GM18505 (cell line): ENCODE measurements around the gene PTPN18.
"Not testable (repeated sequence)": the region's sequence is repeated elsewhere in the genome, so short reads cannot be mapped to it uniquely, and the experiment has no call there.

ENCODE experiments used
- ATAC-seq: cut with Tn5 transposase; IDR thresholded peaks from one replicate; pipeline ENCODE4 v1.9.1; 2021; ENCODE audit not compliant: unreplicated experiment
- POLR2A ChIP-seq: IDR thresholded peaks from 4 replicates; pipeline ENCODE4 v1.6.1; 2011; ENCODE audit warnings: borderline replicate concordance; ENCODE audit not compliant: insufficient read depth, insufficient read length; ENCODE audit errors: extremely low read depth

PTPN18 gene

GRCh38 chr2:130388221-130388907 is 32.5 kb downstream of the PTPN18 start:
- no peak for ATAC-seq
- no peak for TF ChIP-seq POLR2A

DNA sequence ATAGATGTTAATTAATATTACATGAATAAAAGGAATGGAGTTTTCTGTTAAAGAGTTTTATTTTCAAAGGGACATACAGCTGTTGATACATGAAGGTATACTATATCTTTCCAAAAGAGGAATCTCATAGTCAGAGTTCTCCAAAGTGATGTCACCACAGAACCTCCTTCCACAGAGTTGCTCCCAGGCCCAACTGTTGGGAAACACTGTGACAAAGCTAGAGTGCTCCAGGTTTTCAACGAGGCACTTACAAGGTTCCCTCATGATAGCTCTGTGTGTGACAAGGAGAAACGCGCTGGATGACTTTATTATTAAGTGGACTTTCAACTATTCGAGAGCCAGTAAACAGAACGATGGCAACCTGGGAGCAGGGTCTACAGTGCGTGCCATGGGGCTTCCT is 33.5 kb downstream of the PTPN18 start:
- no peak for ATAC-seq
- no peak for TF ChIP-seq POLR2A

DNA sequence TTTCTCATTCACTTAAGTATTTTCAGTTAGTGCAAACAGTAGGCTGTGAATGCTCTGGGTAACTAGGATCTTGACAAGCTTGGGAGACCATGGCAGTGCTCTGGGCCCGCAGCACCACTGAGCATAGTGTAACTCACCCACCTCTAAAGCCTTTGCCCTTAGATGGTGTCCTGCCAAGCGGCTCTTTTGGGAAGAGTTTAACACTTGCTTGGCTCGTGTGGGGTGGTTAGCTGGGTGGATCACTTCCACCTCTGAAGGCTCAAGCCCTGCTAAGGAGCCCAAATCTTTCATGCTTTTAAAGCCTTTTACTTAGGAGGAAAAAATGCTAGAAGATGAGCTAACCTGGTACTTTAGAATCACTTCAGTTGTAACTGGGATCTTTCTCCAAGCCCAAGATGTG is 33.9 kb downstream of the PTPN18 start:
- no peak for ATAC-seq

GRCh38 chr2:130390460-130391057 is 34.7 kb downstream of the PTPN18 start:
- TF ChIP-seq POLR2A = no peak
- peak; percentile 1 for ATAC-seq

More for the DNA sequence above, 33.9 kb downstream of the PTPN18 start:
- no peak for TF ChIP-seq POLR2A

- peak; percentile 90 for ATAC-seq
- TF ChIP-seq POLR2A = peak; percentile 45
Observed at GRCh38 chr2:130391058-130391871, 35.4 kb downstream of the PTPN18 start.

DNA sequence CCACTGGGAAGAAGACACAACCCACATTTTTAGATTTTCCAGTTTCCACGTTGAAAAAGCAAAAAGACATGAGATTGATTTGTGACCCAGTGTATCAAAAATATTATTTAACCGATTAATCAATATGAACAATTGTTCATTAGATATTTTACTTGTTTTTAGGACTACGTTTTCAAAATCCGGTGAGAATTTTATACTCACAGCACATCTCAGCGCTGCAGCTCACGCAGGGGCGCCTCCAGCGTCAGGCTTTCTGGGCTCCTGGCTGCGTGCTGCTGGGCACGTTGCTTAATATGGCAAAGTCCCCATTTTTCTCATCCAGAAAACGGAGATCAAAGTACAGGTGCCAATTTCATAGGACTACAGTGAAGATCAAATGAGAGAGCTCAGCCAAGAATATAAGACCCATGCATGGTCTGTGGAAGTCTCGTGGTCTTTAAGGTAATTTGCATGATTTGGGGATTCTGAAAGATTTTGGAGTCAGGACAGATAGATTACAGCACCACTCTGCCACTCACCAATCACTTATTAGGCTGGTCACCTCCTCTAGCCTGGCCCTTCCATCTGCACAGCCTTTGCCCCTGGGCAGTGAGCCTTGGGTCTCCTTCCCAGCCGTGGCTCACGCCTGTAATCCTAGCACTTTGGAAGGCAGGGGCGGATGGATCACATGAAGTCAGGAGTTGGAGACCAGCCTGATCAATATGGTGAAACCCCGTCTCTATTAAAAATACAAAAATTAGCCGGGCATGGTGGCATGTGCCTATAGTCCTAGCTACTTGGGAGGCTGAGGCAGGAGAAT is 36.2 kb downstream of the PTPN18 start:
- ATAC-seq = no peak
- no peak for TF ChIP-seq POLR2A

GRCh38 chr2:130393318-130393910 is 37.6 kb downstream of the PTPN18 start:
- no peak for TF ChIP-seq POLR2A
- ATAC-seq = no peak

DNA sequence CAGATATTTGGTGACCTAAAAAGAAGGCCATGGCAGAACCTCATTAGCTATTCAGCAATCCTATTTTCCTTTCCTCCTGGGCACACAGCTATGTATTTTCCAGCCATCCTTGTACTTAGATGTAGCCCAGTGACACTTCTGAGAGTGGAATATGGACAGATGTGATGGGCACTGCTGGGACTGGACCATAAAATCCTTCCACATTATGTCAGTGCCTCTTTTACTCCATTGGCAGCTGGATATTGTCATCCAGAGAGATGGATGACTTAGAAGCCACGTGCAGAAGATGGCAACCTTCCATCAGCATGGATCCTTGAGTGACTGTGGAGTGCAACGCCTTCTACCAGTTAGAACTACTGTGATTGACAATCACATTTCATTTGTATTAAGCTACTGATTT is 50.4 kb downstream of the PTPN18 start:
- ATAC-seq = not testable (repeated sequence)

- ATAC-seq = not testable (repeated sequence)
Observed at GRCh38 chr2:130416693-130417092, 60.8 kb downstream of the PTPN18 start.

DNA sequence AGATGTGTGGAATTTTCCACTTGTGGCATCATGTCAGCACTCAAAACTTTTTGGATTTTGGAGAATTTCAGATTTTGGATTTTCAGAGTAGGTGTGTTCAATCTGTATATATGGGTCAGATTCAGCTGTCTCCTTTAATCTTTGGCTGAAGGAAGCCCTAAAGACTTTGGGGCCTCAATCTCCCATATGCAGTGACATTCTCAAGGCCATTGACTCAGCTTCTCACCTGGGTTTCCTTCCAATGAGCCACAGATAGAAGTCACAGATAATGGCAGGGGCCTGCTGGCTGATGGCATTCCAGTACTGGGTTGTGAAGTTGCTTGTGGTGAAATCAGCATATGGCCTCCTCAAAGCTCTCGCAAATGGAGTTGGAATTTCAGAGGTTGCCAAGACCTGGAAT is 63.0 kb downstream of the PTPN18 start:
- ATAC-seq = not testable (repeated sequence)
